Stimulated activated CD4-positive, alpha-beta T cell treated with anti-CD3 and anti-CD28 coated beads, TNF-alpha, amount 100 ng/mL, for 4 hours (primary cell): ENCODE measurements around the gene ARHGAP26.

Experiments
- DNase-seq, 3 experiments: peaks; one replicate each; pipeline ENCODE4 v3.0.0-alpha.2; 2020; ENCODE audit warnings: low read depth in 3 of 3

Gene ARHGAP26

DNA sequence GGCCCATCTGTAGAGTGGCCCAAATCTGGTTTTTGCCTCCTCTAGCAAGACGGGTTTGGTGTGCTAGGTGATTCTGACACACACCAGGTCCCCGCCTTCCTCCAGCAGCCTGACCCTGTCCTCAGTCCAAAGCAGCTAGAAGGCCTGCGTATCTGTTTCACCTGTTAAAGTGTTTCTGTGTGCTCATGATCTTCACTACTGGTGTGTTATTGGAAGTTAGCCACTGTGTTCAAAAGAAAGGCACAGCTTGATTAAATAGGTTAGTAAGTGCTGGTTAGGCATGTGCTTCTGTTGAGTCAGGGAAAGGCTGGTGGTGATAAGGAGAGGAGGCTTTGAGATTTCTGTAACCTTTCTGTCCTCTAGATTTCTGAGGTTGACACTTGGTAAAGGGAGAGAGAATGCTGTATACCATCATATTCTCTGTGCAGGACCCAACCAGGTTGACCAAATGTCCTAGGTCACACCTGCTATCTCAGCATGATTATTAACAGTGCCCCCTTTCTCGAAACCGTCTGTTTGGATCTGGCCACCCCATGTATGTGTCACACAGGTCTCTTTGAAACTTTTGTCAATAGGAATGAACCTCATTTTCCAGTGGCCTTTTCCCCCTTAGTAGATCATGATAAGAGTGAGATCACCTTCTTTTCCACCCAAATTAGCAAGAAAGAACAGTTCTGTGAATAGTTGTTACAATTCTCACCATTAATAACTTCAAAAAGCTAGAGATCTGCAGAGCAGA, 58.8 kb downstream of the ARHGAP26 start:
- no peak for DNase-seq

DNA sequence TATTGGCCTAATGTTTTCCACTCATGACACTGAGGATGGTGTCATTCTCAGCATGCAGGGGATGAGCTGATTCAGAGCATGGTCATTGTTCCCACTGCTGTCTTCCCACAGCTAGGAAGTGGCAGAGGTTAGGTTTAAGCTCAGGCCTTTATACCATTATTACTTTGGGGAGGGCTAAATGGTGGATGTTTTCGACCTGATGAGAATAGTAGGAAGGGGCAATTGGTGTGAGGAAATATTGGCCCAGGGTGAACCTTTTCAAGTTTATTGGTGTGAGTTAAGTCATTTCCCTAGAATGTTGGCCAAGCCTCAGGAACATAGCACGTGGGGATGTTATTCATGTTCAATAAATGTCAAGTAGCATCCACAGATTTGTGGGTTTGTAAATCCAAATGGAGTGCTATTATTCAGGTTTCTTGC, 59.6 kb downstream of the ARHGAP26 start:
- DNase-seq: no peak

DNA sequence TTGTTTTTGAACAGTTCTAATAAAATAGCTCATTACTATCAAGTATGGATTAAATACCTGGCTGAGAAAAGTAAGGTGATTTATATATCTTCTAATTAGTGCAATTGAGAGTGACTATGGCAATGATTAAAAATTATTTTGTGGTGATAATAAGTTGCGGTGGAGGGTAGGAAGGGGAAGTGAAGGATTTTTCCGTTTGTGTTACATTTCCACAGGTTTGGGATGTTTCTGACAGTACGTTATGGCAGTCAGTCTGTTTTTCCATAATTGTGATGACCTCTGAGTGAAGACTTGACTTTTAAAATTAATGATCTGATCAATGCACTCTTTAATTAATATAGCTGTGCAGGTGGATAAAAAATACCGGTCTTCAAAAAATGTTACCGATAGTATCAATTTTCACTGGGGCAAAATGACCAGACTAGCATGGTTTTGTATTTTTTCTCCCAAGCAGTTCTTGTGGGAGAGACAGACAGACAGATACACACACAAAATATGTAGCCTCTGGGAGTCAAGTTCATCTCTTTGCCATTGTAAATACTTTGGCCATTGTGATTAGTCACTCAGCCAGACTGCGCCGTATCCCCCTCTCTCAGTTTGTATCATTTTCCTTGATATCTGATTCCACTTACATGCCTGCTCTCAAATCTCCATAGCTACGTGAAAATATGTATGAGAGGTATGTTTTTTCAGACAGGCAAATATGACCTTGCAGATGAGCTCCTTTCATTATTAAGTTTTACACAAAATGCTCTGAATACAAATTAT, 60.2 kb downstream of the ARHGAP26 start:
- no peak for DNase-seq

DNA sequence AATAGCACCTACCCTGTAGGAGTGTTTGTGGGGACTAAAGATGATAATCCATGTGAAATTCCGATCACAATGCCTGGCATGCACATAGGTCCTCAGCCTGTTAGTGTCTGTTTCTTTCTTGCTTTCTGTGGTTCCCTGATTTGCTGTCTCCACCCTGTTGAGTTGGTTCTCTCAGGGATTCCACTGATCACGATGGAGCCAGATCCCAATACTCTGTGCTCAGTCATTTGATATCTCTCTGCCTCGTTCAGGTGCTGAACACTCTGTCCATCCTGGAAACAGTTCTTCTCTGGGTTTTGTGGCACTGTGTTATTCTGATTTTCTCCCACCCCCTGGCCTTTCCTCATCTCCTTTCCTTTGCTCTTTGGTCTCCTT, 60.8 kb downstream of the ARHGAP26 start:
- DNase-seq: no peak

DNA sequence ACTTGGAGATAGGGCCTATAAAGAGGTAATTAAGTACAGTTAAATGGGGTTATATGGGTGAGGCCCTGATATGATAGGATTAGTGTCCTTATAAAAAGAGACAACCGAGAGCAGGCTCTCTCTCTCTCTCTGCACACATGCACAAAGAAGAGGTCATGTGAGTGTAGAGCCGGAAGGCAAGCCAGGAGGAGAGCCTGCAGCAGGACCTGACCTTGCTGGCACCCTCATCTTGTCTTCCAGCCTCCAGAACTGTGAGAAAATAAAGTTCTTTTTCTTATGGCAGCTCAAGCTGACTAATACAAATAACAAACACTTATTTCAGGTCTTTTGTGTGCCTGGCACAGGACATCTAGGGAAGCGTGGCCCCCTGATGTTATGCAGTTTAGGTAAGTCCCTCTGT, 62.1 kb downstream of the ARHGAP26 start:
- no peak for DNase-seq

DNA sequence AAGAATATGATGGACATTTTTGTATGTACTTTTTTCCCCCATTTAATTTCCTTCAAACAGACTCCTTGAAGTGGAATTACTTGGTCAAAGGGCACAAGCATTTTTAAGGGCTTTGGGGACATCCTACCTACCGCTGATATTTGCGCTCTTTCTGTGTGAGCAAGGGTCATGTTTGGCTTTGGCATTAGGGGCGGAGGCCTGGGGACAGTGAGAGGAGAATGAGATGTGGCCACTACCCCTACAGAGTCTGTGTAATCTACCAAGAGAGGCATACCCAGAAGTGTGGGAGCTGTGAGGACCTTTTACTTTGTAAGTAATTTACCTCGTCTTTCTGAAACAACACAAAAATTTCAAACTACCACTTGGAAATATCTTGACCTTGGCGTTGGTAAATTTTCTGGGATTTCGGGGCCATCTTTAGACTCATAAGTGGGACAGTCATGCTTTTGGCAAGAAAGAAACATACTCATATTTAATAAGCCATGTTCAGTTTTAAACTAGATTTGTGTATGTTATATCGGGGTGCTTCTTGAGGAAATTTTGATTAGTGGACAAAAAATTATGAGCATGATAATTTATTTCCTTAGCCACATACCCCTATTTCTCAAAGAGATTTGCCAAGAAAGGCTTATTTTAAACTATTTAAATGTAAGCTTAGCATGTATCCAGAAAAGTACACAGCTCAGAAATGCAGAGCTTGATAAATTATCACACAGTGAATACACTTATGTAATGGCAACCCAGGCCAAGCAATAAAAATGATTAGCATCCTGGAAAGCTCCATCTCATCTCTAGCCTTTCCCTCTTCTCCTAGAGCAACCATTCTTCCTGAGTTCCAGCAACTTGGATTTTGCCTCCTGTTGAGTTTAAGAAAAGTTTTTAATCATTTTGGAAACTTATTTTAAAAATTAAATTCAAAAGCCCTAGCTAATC, 63.6 kb downstream of the ARHGAP26 start:
- no peak for DNase-seq

DNA sequence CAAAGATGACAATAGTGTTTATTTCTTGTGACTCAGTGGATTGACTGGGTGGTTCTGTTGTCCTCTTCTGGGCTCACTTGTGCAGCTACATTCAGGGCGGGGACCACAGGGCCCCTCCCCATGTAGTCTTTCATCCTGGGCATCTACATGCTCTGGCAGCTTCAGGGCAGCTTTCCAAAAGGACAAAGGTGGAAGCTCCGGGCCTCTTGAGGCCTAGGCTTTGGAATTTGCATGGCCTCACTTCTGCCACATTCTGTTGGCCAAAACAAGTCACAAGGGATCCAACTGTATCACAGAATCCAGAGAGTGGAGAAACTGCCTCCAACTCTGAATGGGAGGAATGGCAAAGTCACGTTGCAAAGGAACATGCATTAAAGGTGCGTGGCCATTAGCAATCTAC, 64.3 kb downstream of the ARHGAP26 start:
- DNase-seq: no peak

DNA sequence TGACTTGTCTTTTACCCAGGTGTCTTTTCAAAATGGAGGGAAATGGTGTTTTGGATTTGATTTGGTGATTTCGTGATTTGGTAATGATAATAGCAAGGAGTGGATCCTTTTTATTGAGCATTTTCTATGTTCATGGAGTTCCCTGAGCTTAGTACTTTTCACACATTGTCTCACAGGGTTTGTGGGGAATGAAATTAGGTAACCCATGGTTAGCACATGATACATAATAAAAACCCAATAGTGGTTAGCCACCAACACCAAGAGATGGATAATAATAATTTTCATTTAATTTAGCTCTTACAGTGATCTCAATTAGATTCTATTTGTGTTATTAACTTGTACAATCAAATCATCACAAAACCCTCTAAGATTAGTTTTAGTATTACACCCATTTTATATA, 65.4 kb downstream of the ARHGAP26 start:
- DNase-seq: no peak

DNA sequence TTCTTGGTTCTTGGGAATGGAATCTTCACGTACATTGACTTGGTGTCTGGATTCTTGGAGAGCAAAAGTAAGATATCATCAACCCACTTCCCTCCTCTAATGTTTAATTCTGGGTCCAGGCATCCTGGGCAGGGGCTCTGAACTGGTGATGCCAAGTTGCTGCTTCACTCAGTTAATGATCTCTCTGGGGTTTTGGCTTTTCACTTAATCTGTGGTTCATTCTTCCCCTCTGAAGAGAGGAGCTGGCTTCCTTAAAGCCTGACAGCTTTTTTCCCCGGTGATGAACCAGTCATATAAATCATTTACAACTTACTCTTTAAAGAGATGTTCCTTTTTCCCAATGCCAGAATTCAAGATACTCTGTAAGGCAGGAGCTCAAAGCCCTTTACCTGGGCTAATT, 65.9 kb downstream of the ARHGAP26 start:
- no peak for DNase-seq

DNA sequence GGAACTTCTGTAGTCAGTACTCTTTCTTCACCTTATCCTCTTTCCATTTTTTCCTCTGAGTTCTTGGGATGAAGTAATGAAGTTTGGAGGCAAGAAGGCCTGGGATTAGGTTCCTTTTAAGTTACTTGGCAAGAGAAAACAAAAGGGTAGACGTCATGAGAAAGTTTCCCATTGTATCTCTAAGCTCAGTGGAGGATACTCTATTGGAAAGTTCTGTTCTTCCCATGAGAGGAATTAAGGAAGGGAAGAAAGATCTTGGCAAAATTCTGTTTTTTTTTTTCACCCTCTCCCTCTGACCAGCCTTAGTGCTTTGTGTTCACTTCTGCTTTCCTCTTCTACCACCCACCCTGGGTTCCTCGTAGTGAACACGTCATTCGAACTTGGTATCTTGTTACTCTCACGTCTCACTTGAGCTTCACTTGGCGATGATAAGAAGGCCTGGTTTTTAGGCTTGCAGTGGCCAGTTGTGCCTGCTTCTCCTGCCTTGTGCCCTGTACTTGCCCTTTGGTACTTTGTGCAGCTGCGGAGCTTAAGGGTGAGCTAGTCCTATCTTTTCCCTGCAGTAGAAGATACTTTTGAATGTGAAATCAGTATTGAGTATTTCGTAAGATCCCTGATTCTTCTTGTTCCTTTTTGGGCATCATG, 67.0 kb downstream of the ARHGAP26 start:
- DNase-seq: no peak

DNA sequence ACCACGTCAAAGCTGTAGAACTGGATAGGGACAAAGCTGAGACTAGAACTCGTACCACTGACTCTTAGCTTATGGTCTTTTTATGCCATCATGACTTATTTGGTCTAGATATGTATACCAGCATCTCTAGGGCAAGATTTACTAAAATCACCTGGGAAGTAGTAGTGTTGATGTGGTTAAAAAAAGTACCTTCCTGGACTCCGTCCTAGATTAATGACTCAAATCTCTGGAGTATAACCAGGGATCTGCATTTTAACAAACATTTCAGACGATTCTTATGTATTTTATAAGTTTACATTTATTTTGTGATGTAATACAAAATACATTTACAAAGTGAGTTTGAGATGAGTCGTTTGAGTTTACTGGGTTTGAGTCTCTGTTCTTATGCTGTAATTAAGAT, 68.7 kb downstream of the ARHGAP26 start:
- DNase-seq: no peak

DNA sequence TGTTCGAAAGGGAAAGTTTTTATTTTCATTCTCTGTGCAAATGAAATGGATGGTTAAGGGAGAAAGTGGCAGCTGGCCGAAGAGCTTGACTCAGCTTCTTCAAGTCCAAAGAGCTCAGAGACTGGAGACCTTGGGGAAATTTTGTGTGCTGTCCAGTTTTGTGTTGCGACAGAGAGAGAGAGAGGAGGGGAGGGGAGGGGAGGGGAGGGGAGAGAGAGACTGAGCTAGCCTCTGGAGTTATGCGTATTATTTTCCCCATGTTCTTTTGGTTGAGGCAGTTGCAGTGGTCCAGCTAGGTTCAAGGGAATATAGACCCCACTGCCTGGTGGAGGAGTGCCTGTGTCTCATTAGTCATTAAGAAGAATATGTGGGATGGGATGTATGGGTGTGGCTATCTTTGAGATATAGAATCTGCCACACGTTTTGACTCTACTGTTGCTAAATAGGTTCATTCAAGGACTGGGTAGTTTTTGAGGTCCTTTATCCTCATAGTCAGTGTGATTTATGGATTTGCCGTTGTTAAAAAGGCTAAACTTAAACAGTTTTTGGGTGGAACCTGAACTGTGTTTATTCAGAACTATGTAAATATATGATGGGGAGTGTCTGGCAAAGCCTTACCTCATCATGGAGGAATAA, 69.7 kb downstream of the ARHGAP26 start:
- DNase-seq: no peak

DNA sequence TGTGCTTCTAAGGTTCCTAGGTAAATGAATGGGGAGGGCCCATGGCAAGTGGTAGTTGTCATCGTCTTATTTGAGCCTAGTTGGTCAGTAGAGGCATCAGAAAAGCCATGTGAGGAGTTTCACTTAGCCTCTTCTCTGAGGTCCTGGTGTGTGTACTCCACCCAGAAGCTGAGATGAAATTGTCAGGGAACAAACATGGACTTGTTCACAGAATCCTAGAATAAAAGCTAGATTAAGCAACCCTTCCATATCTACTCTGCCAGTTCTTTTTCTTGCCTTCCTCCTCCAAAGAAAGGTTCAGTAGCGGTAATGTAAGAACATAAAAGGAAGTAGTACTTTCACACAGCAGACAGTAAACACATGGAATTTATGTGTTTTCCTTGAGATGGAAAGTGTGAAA, 70.4 kb downstream of the ARHGAP26 start:
- no peak for DNase-seq

DNA sequence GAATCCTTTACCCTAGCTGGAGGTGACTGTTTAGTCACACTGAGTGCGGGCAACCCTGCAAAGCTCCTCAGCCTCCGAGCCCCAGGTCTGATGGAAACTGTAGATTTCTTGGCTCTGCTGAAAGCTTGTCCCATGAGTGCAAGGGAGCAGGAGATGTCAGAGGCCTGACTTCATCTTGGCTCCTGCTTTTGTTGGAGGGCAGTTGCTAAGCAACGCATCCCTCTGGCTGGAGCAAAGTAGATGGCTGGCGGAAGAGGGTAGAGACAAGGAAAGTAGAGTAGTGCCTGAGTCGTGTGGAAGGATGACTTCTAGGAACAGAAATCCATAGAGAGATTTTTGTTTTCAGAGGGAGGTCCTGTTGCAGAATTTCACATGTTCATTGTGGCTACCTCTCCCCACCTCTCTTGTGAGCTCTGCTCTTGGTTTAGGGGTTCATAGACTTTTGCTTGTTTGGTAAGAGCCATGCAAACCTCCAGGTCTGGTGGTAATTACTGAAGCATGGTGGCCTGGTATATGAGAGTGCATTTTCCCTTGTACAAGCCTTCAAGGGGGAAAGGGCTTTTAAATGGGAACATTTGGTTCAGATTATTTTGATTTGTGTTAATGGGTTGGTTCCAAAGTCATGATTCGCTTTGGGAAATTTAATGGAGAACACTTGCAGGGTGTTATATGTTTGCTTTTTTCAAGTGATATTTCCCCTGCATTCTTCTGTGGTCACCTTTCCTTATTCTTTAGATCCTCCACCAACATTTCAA, 71.5 kb downstream of the ARHGAP26 start:
- no peak for DNase-seq

DNA sequence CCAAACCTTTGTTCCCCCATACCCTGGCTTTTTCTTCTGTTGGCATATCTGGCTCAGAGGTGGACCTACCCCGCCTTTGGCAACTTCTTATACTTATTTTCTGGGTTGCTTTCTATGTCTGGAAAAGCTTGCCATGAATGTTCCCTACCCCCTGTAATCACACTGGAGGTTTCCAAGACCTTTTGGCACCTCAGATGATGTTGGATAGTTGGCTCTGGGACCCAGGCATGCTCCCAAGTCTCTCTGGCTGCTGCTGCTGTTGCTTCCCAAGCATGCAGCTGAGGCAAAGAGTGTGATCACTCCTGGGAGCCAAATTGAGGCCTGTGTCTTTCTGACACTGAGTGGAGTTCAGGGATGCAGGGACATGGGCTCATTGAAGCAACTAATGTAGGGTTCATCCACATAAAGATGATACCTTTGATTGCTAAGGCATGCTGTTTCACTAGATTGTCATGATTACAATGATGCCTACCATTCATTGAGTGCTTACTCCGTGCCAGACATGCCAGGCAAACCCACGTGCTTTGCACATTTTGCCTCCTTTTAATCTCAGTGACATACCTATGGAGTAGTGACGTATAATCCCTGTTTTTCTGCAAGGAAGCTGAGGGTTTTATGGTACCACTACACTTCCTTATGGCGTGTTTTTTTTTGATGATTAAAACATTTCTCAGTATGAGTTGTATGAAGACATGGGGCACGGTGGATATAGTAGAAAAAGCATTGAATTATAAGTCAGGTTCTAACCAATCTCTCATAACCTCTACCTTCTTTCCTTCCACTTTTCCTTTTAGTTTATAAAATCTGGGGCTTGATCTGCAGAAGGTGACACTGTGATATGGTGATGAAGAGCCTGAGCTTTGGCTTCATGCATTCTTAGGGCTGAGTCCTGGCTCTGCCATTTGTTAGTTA, 73.1 kb downstream of the ARHGAP26 start:
- no peak for DNase-seq

DNA sequence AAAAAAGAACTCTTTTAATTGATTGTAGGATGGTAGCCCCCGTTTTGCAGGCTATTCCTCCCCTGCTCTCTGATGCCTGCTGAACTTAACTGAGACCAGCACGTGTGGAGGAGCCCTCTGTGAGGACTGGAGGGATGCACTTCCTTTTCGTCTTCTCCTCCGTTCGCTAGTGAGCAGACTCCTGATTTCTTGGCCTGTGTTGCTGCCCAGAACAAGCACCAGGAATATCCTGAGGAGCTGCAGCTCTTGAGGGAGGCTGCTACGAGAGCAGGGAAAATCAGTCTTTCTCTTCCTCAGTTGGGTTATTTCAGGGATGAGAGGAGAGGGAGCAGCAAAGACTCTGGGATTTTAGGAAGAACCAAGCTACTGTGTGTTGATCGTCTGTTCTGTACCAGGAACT, 74.7 kb downstream of the ARHGAP26 start:
- no peak for DNase-seq

DNA sequence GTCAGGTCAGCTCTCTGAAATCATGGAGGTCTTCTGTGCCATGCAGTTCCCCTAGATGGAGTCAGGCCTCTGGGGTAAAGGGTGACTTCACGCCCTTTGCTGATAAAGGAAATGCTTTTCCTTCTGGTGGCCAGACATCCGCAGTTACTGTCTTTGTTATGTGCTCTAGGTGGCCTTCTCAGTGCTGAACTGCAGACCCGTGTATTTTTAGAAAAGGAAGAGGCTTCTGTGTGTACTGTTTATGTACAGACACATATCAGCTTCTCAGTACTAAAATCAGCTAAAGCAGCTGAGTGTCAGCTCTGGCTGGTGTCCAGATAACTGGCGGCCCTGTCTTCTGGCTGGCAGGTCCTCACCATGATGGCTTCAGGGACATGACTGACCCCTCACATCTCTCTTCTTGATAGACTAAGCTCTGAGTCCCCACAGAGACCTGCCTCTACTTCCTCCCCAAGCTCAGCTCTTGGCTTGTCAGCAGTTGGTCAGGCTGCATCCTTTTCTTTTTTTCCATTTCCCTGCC, 75.3 kb downstream of the ARHGAP26 start:
- DNase-seq: no peak

DNA sequence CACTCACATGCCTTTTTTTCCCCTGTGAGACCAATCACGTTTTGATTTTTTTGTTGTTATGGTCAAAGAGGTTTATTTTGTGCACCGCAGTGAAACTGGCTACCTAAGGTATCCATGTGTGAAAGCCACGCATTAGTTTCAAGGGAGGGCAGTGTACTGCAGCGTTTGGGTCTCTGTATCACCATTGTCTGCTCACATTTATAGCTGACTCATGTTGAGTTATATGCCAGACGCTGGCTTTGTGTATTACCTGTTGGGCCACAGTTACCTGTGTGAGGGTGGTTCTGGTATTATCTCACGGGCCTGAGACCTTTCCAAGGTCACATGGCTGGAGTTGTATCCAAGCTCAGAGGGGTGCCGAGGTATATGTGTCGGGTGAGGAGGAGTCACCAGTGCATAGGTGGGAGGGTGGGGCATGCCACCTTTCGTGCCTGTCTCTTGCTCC, 75.8 kb downstream of the ARHGAP26 start:
- DNase-seq: no peak

DNA sequence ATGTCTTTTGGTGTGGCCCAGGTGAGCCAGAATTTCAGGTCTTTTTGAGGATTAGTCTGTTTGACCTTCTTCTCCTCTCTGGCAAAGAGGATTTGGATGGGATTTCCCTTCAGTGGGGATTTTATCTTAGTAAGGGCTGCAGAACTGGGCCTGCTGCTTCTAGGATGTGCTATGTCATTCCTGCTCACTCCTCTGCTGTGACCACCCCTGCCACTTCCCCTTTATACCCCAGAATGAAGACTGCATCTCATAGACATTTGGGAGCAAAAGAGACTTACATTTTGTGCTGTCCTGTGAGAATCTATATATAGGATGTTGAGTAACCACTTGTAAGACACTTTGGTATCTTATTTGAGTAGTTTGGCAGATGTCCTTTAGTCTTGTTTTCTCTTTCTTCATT, 76.2 kb downstream of the ARHGAP26 start:
- DNase-seq: no peak
